SK-N-SH treated with all-trans-retinoic acid at 6 μM for 48 hours (cell line): ENCODE results near the gene DTNA.

ENCODE experiments used
- ATAC-seq: fragments of 200-7000 bp; cut with Tn5 transposase; 3 replicates; pipeline ENCODE4 v1.9.1; 2020; ENCODE audit warnings: mild to moderate bottlenecking, moderate library complexity
- ARNTL ChIP-seq: fragments of 450-650 bp; formaldehyde crosslinking; IDR thresholded peaks from 2 replicates; pipeline ENCODE4 v1.5.0; 2020; ENCODE audit warnings: low read depth, mild to moderate bottlenecking, moderate library complexity, borderline replicate concordance
- CSDC2 ChIP-seq: fragments of 250-450 bp; sonication (Bioruptor Pico); IDR thresholded peaks from 2 replicates; pipeline ENCODE4 v1.5.0; 2020; ENCODE audit warnings: mild to moderate bottlenecking, moderate library complexity
- ESRRG ChIP-seq: fragments of 250-450 bp; sonication (Bioruptor Pico); IDR thresholded peaks from 2 replicates; pipeline ENCODE4 v1.6.1; 2021; ENCODE audit warnings: mild to moderate bottlenecking
- GLIS3 ChIP-seq: fragments of 250-450 bp; sonication (Bioruptor Pico); IDR thresholded peaks from 2 replicates; pipeline ENCODE4 v1.5.0; 2020; ENCODE audit warnings: mild to moderate bottlenecking, moderate library complexity
- ISL1 ChIP-seq: fragments of 250-450 bp; sonication (Bioruptor Pico); IDR thresholded peaks from 2 replicates; pipeline ENCODE4 v2.1.2; 2022; ENCODE audit warnings: mild to moderate bottlenecking, moderate library complexity
- OSR1 ChIP-seq: fragments of 250-450 bp; sonication (Bioruptor Pico); IDR thresholded peaks from 2 replicates; pipeline ENCODE4 v1.8.0; 2022; ENCODE audit warnings: moderate library complexity, mild to moderate bottlenecking, inconsistent platforms
- PPARA ChIP-seq: fragments of 250-450 bp; sonication (Bioruptor Pico); IDR thresholded peaks from 2 replicates; pipeline ENCODE4 v1.5.0; 2020; ENCODE audit warnings: mild to moderate bottlenecking, borderline replicate concordance
- RARB ChIP-seq: fragments of 250-450 bp; sonication (Bioruptor Pico); IDR thresholded peaks from 2 replicates; pipeline ENCODE4 v1.8.0; 2021; ENCODE audit warnings: mild to moderate bottlenecking, moderate library complexity
- TCF4 ChIP-seq: fragments of 250-450 bp; sonication (Bioruptor Pico); IDR thresholded peaks from 2 replicates; pipeline ENCODE4 v1.8.0; 2021; ENCODE audit warnings: mild to moderate bottlenecking, moderate library complexity, borderline replicate concordance
- ZC3H10 ChIP-seq: fragments of 250-450 bp; sonication (Bioruptor Pico); IDR thresholded peaks from 2 replicates; pipeline ENCODE4 v1.5.1; 2021; ENCODE audit warnings: mild to moderate bottlenecking, moderate library complexity
- ZFP3 ChIP-seq: fragments of 250-450 bp; sonication (Bioruptor Pico); IDR thresholded peaks from 2 replicates; pipeline ENCODE4 v1.5.0; 2020; ENCODE audit warnings: mild to moderate bottlenecking, moderate library complexity
- ZFP30 ChIP-seq: fragments of 450-650 bp; formaldehyde crosslinking; IDR thresholded peaks from 2 replicates; pipeline ENCODE4 v1.5.0; 2022; ENCODE audit warnings: mild to moderate bottlenecking, moderate library complexity
- ZNF565 ChIP-seq: fragments of 450-650 bp; formaldehyde crosslinking; conservative IDR thresholded peaks from 2 replicates; pipeline ENCODE4 v1.5.0; 2020; ENCODE audit warnings: low read depth, mild to moderate bottlenecking, moderate library complexity
- ZNF70 ChIP-seq: fragments of 450-650 bp; formaldehyde crosslinking; IDR thresholded peaks from 2 replicates; pipeline ENCODE4 v1.5.0; 2020; ENCODE audit warnings: mild to moderate bottlenecking, moderate library complexity
- ZNF8 ChIP-seq: fragments of 450-650 bp; formaldehyde crosslinking; IDR thresholded peaks from 2 replicates; pipeline ENCODE4 v1.5.0; 2020; ENCODE audit warnings: mild to moderate bottlenecking, moderate library complexity
- TF ChIP-seq, protein P1 (sequence below): fragments of 250-450 bp; sonication (Bioruptor Pico); IDR thresholded peaks from 2 replicates; pipeline ENCODE4 v1.8.0; 2020; ENCODE audit warnings: mild to moderate bottlenecking, moderate library complexity, borderline replicate concordance
- TF ChIP-seq, protein P2 (sequence below): fragments of 250-450 bp; sonication (Bioruptor Pico); IDR thresholded peaks from 2 replicates; pipeline ENCODE4 v1.5.0; 2020; ENCODE audit warnings: mild to moderate bottlenecking, moderate library complexity
- TF ChIP-seq, protein P3 (sequence below): fragments of 250-450 bp; sonication (Bioruptor Pico); IDR thresholded peaks from 2 replicates; pipeline ENCODE4 v1.8.0; 2021; ENCODE audit warnings: low read depth, mild to moderate bottlenecking, moderate library complexity, borderline replicate concordance
- TF ChIP-seq, protein P4 (sequence below): fragments of 250-450 bp; sonication (Bioruptor Pico); IDR thresholded peaks from 2 replicates; pipeline ENCODE4 v1.5.1; 2021; ENCODE audit warnings: mild to moderate bottlenecking, moderate library complexity
- TF ChIP-seq, protein P5 (sequence below): fragments of 250-450 bp; sonication (Bioruptor Pico); IDR thresholded peaks from 2 replicates; pipeline ENCODE4 v1.5.1; 2020; ENCODE audit warnings: low read depth, mild to moderate bottlenecking, moderate library complexity

DTNA gene

DNA sequence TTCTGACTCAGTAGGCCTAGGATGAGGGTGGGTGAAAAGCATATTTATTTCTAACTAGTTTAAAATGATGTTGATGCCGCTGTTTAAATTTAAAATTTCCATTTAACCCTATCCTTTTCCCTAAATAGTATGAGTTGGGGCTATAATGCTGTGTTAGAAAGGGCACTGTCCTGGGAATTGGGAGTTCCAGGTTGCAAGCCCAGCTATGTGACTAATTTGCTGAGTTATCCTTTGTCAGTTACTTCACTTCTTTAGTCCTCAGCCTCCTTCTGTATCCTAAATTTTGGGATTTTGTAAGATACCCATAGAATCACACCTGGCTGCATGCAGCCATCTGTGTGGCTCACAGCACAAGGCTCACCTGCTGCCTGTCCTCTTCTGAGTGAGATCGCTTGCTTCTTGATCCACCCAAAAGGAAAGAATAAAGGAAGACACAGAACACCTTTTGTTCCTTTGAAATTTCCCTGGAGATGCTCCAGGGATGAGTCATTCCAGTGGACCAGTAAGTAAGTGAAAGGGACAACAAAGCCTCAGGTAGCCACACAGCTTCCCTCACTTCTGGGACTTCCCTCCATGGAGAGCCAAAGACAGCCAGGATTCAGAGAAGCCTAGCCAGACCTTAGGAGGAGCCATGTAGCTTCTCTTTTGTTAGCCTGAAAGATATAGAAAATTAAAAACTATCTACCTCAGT lies 97.2 kb downstream of the DTNA start:
- no peak for ATAC-seq
- TF ChIP-seq OSR1 (CRISPR knock-in tag), result no peak
- no peak for TF ChIP-seq ZFP3 (CRISPR knock-in tag)
- no peak for TF ChIP-seq RARB (CRISPR knock-in tag)
- TF ChIP-seq, protein P1, sequence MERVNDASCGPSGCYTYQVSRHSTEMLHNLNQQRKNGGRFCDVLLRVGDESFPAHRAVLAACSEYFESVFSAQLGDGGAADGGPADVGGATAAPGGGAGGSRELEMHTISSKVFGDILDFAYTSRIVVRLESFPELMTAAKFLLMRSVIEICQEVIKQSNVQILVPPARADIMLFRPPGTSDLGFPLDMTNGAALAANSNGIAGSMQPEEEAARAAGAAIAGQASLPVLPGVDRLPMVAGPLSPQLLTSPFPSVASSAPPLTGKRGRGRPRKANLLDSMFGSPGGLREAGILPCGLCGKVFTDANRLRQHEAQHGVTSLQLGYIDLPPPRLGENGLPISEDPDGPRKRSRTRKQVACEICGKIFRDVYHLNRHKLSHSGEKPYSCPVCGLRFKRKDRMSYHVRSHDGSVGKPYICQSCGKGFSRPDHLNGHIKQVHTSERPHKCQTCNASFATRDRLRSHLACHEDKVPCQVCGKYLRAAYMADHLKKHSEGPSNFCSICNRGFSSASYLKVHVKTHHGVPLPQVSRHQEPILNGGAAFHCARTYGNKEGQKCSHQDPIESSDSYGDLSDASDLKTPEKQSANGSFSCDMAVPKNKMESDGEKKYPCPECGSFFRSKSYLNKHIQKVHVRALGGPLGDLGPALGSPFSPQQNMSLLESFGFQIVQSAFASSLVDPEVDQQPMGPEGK (CRISPR knock-in tag), result no peak
- TF ChIP-seq ESRRG (CRISPR knock-in tag), result no peak
- TF ChIP-seq, protein P2, sequence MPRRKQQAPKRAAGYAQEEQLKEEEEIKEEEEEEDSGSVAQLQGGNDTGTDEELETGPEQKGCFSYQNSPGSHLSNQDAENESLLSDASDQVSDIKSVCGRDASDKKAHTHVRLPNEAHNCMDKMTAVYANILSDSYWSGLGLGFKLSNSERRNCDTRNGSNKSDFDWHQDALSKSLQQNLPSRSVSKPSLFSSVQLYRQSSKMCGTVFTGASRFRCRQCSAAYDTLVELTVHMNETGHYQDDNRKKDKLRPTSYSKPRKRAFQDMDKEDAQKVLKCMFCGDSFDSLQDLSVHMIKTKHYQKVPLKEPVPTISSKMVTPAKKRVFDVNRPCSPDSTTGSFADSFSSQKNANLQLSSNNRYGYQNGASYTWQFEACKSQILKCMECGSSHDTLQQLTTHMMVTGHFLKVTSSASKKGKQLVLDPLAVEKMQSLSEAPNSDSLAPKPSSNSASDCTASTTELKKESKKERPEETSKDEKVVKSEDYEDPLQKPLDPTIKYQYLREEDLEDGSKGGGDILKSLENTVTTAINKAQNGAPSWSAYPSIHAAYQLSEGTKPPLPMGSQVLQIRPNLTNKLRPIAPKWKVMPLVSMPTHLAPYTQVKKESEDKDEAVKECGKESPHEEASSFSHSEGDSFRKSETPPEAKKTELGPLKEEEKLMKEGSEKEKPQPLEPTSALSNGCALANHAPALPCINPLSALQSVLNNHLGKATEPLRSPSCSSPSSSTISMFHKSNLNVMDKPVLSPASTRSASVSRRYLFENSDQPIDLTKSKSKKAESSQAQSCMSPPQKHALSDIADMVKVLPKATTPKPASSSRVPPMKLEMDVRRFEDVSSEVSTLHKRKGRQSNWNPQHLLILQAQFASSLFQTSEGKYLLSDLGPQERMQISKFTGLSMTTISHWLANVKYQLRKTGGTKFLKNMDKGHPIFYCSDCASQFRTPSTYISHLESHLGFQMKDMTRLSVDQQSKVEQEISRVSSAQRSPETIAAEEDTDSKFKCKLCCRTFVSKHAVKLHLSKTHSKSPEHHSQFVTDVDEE, result no peak
- no peak for TF ChIP-seq ZFP30 (CRISPR knock-in tag)
- TF ChIP-seq, protein P3, sequence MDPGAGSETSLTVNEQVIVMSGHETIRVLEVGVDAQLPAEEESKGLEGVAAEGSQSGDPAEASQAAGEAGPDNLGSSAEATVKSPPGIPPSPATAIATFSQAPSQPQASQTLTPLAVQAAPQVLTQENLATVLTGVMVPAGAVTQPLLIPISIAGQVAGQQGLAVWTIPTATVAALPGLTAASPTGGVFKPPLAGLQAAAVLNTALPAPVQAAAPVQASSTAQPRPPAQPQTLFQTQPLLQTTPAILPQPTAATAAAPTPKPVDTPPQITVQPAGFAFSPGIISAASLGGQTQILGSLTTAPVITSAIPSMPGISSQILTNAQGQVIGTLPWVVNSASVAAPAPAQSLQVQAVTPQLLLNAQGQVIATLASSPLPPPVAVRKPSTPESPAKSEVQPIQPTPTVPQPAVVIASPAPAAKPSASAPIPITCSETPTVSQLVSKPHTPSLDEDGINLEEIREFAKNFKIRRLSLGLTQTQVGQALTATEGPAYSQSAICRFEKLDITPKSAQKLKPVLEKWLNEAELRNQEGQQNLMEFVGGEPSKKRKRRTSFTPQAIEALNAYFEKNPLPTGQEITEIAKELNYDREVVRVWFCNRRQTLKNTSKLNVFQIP (CRISPR knock-in tag), result no peak
- TF ChIP-seq GLIS3, result no peak
- no peak for TF ChIP-seq ZNF8 (CRISPR knock-in tag)
- no peak for TF ChIP-seq PPARA
- TF ChIP-seq TCF4 (CRISPR knock-in tag), result no peak
- TF ChIP-seq, protein P4, sequence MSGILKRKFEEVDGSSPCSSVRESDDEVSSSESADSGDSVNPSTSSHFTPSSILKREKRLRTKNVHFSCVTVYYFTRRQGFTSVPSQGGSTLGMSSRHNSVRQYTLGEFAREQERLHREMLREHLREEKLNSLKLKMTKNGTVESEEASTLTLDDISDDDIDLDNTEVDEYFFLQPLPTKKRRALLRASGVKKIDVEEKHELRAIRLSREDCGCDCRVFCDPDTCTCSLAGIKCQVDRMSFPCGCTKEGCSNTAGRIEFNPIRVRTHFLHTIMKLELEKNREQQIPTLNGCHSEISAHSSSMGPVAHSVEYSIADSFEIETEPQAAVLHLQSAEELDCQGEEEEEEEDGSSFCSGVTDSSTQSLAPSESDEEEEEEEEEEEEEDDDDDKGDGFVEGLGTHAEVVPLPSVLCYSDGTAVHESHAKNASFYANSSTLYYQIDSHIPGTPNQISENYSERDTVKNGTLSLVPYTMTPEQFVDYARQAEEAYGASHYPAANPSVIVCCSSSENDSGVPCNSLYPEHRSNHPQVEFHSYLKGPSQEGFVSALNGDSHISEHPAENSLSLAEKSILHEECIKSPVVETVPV (CRISPR knock-in tag), result no peak
- no peak for TF ChIP-seq ISL1 (CRISPR knock-in tag)
- no peak for TF ChIP-seq ZNF70 (CRISPR knock-in tag)
- TF ChIP-seq ZNF565 (CRISPR knock-in tag), result no peak
- TF ChIP-seq CSDC2 (CRISPR knock-in tag), result no peak
- TF ChIP-seq, protein P5, sequence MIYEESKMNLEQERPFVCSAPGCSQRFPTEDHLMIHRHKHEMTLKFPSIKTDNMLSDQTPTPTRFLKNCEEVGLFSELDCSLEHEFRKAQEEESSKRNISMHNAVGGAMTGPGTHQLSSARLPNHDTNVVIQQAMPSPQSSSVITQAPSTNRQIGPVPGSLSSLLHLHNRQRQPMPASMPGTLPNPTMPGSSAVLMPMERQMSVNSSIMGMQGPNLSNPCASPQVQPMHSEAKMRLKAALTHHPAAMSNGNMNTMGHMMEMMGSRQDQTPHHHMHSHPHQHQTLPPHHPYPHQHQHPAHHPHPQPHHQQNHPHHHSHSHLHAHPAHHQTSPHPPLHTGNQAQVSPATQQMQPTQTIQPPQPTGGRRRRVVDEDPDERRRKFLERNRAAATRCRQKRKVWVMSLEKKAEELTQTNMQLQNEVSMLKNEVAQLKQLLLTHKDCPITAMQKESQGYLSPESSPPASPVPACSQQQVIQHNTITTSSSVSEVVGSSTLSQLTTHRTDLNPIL (CRISPR knock-in tag), result no peak
- TF ChIP-seq ARNTL (CRISPR knock-in tag), result no peak
- TF ChIP-seq, all 23 proteins: peak for 0

DNA sequence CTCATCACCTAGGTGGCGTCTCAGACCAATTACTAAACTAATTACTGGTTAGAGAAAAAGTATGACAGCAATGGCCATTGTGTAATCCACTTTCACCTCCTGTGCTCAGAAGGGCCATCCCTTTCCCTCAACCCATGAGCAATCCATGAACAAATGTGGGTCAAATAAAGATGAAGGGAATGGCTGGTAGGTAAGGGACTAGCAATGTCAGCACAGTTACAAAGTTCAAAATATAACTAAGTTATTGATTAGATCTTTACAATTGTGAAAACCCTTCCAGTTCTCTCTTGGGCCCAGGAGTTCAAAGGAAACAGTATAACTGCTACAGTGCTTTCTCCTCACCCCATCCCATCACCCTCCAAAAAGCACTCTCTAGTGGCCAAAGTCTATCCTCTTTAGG lies 98.3 kb downstream of the DTNA start:
- TF ChIP-seq ISL1 (CRISPR knock-in tag) (no peak), ZC3H10 (CRISPR knock-in tag) (no peak), PPARA (no peak)
- TF ChIP-seq, protein P3 (CRISPR knock-in tag), result no peak
- no peak for ATAC-seq
